Tibial nerve (tissue), 3 donors: Measurements from ENCODE around the gene ZNHIT1.

Source experiments
- POLR2A ChIP-seq, 2 donors: fragments of 450-650 bp; IDR thresholded peaks; one replicate each; pipeline ENCODE4 v1.6.1; 2017; ENCODE audit warnings: antibody characterized with exemption in 2 of 2, mild to moderate bottlenecking in 2 of 2, moderate library complexity in 2 of 2
- TF ChIP-seq, protein P1 (sequence below), 5 experiments: fragments of 200-600 bp in 3 of 5; fragments of 450-650 bp in 2 of 5; sonication (generic) in 3 of 5; IDR thresholded peaks; one replicate each; pipeline ENCODE4 v1.5.1; 2016 to 2019; ENCODE audit warnings: antibody characterized with exemption in 5 of 5, mild to moderate bottlenecking in 3 of 5, moderate library complexity in 2 of 5

DNA sequence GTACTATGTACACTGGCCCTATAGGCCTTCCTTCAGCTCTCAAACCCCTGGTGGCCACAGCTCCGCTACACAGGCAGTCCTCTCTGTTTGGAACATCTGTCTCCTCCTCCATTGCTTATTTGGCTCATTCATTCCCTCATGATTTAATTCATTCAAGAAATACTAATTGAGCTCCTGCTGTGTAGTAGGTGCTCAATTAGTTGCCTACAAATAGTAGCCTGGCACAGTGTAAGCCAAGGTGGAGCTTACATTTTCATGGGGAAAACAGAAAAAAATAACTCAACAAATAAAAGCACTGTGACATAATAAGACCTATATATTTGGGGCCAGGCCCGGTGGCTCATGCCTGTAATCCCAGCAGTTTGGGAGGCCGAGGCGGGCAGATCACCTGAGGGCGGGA lies 30.3 kb downstream of the ZNHIT1 start:
- TF ChIP-seq, protein P1, sequence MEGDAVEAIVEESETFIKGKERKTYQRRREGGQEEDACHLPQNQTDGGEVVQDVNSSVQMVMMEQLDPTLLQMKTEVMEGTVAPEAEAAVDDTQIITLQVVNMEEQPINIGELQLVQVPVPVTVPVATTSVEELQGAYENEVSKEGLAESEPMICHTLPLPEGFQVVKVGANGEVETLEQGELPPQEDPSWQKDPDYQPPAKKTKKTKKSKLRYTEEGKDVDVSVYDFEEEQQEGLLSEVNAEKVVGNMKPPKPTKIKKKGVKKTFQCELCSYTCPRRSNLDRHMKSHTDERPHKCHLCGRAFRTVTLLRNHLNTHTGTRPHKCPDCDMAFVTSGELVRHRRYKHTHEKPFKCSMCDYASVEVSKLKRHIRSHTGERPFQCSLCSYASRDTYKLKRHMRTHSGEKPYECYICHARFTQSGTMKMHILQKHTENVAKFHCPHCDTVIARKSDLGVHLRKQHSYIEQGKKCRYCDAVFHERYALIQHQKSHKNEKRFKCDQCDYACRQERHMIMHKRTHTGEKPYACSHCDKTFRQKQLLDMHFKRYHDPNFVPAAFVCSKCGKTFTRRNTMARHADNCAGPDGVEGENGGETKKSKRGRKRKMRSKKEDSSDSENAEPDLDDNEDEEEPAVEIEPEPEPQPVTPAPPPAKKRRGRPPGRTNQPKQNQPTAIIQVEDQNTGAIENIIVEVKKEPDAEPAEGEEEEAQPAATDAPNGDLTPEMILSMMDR (IDR thresholded peaks at IDR 0.05), result no peak
- no peak for TF ChIP-seq POLR2A (IDR thresholded peaks at IDR 0.05)
